Choroid plexus epithelial cell (primary cell): ENCODE data around the gene STRN3.
"Not testable (repeated sequence)": the region's sequence is repeated elsewhere in the genome, so short reads cannot be mapped to it uniquely, and the experiment has no call there.

Experiments
- DNase-seq: peaks from one replicate; pipeline ENCODE4 v3.0.0-alpha.2; 2010; ENCODE audit warnings: low read depth
- H3K4me3 ChIP-seq: 2 replicates; pipeline ENCODE4 v1.5.1; 2011; ENCODE audit warnings: low read depth, mild to moderate bottlenecking, control low read depth, low read length, moderate library complexity
- CTCF ChIP-seq: conservative IDR thresholded peaks from 2 replicates; pipeline ENCODE4 v1.5.1; 2011; ENCODE audit warnings: low read depth, mild to moderate bottlenecking, control low read depth, inconsistent platforms, low read length, moderate library complexity

Gene STRN3

GRCh38 chr14:31047503-31047902, 21.3 kb upstream of the STRN3 start:
- H3K4me3 ChIP-seq = no peak overlapping the region
- no peak for TF ChIP-seq CTCF
- DNase-seq = no peak

GRCh38 chr14:31045501-31046080, 19.4 kb upstream of the STRN3 start:
- no peak overlapping the region for H3K4me3 ChIP-seq
- TF ChIP-seq CTCF = no peak
- DNase-seq = no peak

- H3K4me3 ChIP-seq = no peak overlapping the region
- DNase-seq = no peak
- TF ChIP-seq CTCF = no peak
Observed at GRCh38 chr14:31043379-31043778, 17.2 kb upstream of the STRN3 start.

- not testable (repeated sequence) for H3K4me3 ChIP-seq, DNase-seq
Observed at GRCh38 chr14:31042893-31043292, 16.7 kb upstream of the STRN3 start.

GRCh38 chr14:31042300-31042699, 16.1 kb upstream of the STRN3 start:
- no peak for DNase-seq
- no peak for TF ChIP-seq CTCF
- H3K4me3 ChIP-seq = no peak overlapping the region

- TF ChIP-seq CTCF = no peak
- no peak for DNase-seq
- no peak overlapping the region for H3K4me3 ChIP-seq
Observed at GRCh38 chr14:31038521-31039166, 12.5 kb upstream of the STRN3 start.

GRCh38 chr14:31037709-31038221, 11.6 kb upstream of the STRN3 start:
- no peak for TF ChIP-seq CTCF
- no peak for DNase-seq
- no peak overlapping the region for H3K4me3 ChIP-seq
